H1 (cell line): ENCODE data around the gene ZSWIM9. TPM values are rescaled to one million over a fixed set of nuclear protein-coding genes. Genes with fewer than 3 reads are reported as not detected.

Experiments
- CTCF ChIA-PET: fragments of 300-600 bp; sonication (Branson Sonifier 250); formaldehyde crosslinking; loops from one replicate; lab custom pipeline; 2021; ENCODE audit not compliant: partially characterized antibody; lab: Charles Lee
- POLR2A ChIA-PET: fragments of 300-600 bp; sonication (Branson Sonifier 250); formaldehyde crosslinking; loops from one replicate; lab custom pipeline; 2021; ENCODE audit warnings: inconsistent platforms; ENCODE audit not compliant: partially characterized antibody; lab: Charles Lee
- DNase-seq, 2 experiments: peaks; one replicate each; pipeline versions ENCODE4 v3.0.0 to v3.0.0-alpha.2; 2010 to 2022; ENCODE audit warnings: low spot score in 2 of 2, low read depth in 1 of 2, mixed read lengths in 1 of 2
- FAIRE-seq: peaks from 2 replicates; lab custom pipeline; 2011; peaks lifted over from hg19 to GRCh38; lab: Jason Lieb, UNC
- H2AFZ ChIP-seq: 2 replicates; pipeline ENCODE4 v1.8.1; 2012; ENCODE audit warnings: low read length, inconsistent platforms
- H2AK5ac ChIP-seq: 2 replicates; pipeline ENCODE4 v1.6.1; 2013; ENCODE audit warnings: low read depth, low read length
- H2BK120ac ChIP-seq: replicated peaks from 2 replicates; pipeline ENCODE3; 2013; ENCODE audit warnings: low read depth, low read length, inconsistent platforms
- H2BK12ac ChIP-seq: 2 replicates; pipeline ENCODE4 v1.6.1; 2013; ENCODE audit warnings: low read depth, low read length
- H2BK15ac ChIP-seq: 2 replicates; pipeline ENCODE4 v1.6.1; 2013; ENCODE audit warnings: low read length
- H2BK20ac ChIP-seq: 2 replicates; pipeline ENCODE4 v1.6.1; 2013; ENCODE audit warnings: low read length
- H2BK5ac ChIP-seq: 2 replicates; pipeline ENCODE4 v1.6.1; 2013; ENCODE audit warnings: low read depth, low read length
- H3K14ac ChIP-seq: 2 replicates; pipeline ENCODE4 v1.6.1; 2013; ENCODE audit warnings: inconsistent platforms; ENCODE audit not compliant: insufficient read length
- H3K18ac ChIP-seq: 2 replicates; pipeline ENCODE4 v1.6.1; 2013; ENCODE audit warnings: low read length; ENCODE audit errors: extremely low read depth
- H3K23ac ChIP-seq: 2 replicates; pipeline ENCODE4 v1.6.1; 2013; ENCODE audit warnings: inconsistent platforms; ENCODE audit not compliant: insufficient read length
- H3K23me2 ChIP-seq: 2 replicates; pipeline ENCODE4 v1.6.1; 2013; ENCODE audit warnings: low read depth, low read length
- H3K27ac ChIP-seq: 2 replicates; pipeline ENCODE4 v1.6.1; 2011; ENCODE audit warnings: low read depth, low read length, inconsistent platforms
- H3K27me3 ChIP-seq, 4 experiments: replicated peaks in 1 of 4; 1 replicate in 1 of 4; 2 replicates in 3 of 4; pipeline versions ENCODE4 v1.6.1 to v1.8.1; 2011 to 2013; ENCODE audit warnings: low read length in 3 of 4, mild to moderate bottlenecking in 3 of 4, inconsistent platforms in 2 of 4, mixed read lengths in 2 of 4, moderate library complexity in 1 of 4; ENCODE audit not compliant: control insufficient read depth in 3 of 4, insufficient read depth in 3 of 4; ENCODE audit errors: extremely low read depth in 1 of 4
- H3K36me3 ChIP-seq, 4 experiments: 2 replicates each; pipeline versions ENCODE4 v1.6.1 to v1.8.1; 2011 to 2013; ENCODE audit warnings: mild to moderate bottlenecking in 4 of 4, low read length in 3 of 4, moderate library complexity in 2 of 4, control low read depth in 1 of 4, inconsistent platforms in 1 of 4; ENCODE audit not compliant: insufficient read depth in 4 of 4, control insufficient read depth in 2 of 4
- H3K4ac ChIP-seq: replicated peaks from 2 replicates; pipeline ENCODE3; 2013; ENCODE audit warnings: low read length, low read depth, mixed read lengths, inconsistent platforms; ENCODE audit not compliant: insufficient read length
- H3K4me1 ChIP-seq, 4 experiments: replicated peaks in 1 of 4; 1 replicate in 1 of 4; 2 replicates in 3 of 4; pipeline versions ENCODE4 v1.6.1 to v1.8.1; 2011 to 2013; ENCODE audit warnings: low read length in 3 of 4, inconsistent platforms in 2 of 4, mixed read lengths in 1 of 4; ENCODE audit not compliant: insufficient read depth in 4 of 4, control insufficient read depth in 3 of 4
- H3K4me2 ChIP-seq, 2 experiments: 2 replicates each; pipeline versions ENCODE4 v1.6.1 to v1.8.1; 2011 to 2013; ENCODE audit warnings: low read depth in 2 of 2, low read length in 2 of 2, control low read depth in 1 of 2, inconsistent platforms in 1 of 2, mild to moderate bottlenecking in 1 of 2; ENCODE audit not compliant: insufficient read depth in 1 of 2
- H3K4me3 ChIP-seq, 4 experiments: fragments of 200-600, 300-600 bp in 1 of 4; sonication (generic), shearing (Covaris generic), sonication (Bioruptor Twin) in 1 of 4; 2 replicates each; pipeline versions ENCODE4 v1.5.1 to v1.8.1; 2011 to 2016; ENCODE audit warnings: low read length in 4 of 4, low read depth in 3 of 4, control low read depth in 2 of 4, inconsistent platforms in 2 of 4, mild to moderate bottlenecking in 2 of 4, mixed read lengths in 1 of 4, moderate library complexity in 1 of 4; ENCODE audit not compliant: insufficient read depth in 2 of 4; ENCODE audit errors: extremely low read depth in 1 of 4
- H3K56ac ChIP-seq: replicated peaks from 2 replicates; pipeline ENCODE3; 2013; ENCODE audit warnings: low read depth, mild to moderate bottlenecking, mixed read lengths, low read length, inconsistent platforms; ENCODE audit not compliant: insufficient read length
- H3K79me1 ChIP-seq: 2 replicates; pipeline ENCODE4 v1.6.1; 2013; ENCODE audit warnings: low read depth, low read length, control low read depth
- H3K79me2 ChIP-seq, 2 experiments: 2 replicates each; pipeline versions ENCODE4 v1.6.1 to v1.8.1; 2012 to 2013; ENCODE audit warnings: low read length in 2 of 2, mild to moderate bottlenecking in 2 of 2, inconsistent platforms in 1 of 2; ENCODE audit not compliant: insufficient read depth in 2 of 2, control insufficient read depth in 1 of 2
- H3K9ac ChIP-seq, 4 experiments: replicated peaks in 1 of 4; 1 replicate in 1 of 4; 2 replicates in 3 of 4; pipeline versions ENCODE4 v1.6.1 to v1.8.1; 2011 to 2013; ENCODE audit warnings: low read depth in 3 of 4, low read length in 3 of 4, control low read depth in 2 of 4, mild to moderate bottlenecking in 2 of 4, moderate library complexity in 2 of 4, inconsistent platforms in 1 of 4; ENCODE audit errors: extremely low read depth in 1 of 4
- H3K9me3 ChIP-seq, 2 experiments: 2 replicates each; pipeline versions ENCODE4 v1.6.1 to v1.8.1; 2012 to 2013; ENCODE audit warnings: mild to moderate bottlenecking in 2 of 2, moderate library complexity in 2 of 2, control low read depth in 1 of 2, inconsistent platforms in 1 of 2, low read depth in 1 of 2, low read length in 1 of 2, mixed read lengths in 1 of 2; ENCODE audit not compliant: insufficient read depth in 2 of 2
- H4K20me1 ChIP-seq, 2 experiments: replicated peaks in 1 of 2; 2 replicates each; pipeline versions ENCODE3 to v1.8.1; 2011 to 2013; ENCODE audit warnings: inconsistent platforms in 2 of 2, low read length in 2 of 2, mild to moderate bottlenecking in 1 of 2; ENCODE audit not compliant: insufficient read depth in 2 of 2, control insufficient read depth in 1 of 2
- H4K5ac ChIP-seq: 2 replicates; pipeline ENCODE4 v1.6.1; 2013; ENCODE audit warnings: low read length, low read depth, mixed read lengths, inconsistent platforms; ENCODE audit not compliant: insufficient read length
- H4K8ac ChIP-seq: 2 replicates; pipeline ENCODE4 v1.8.0; 2013; ENCODE audit warnings: mild to moderate bottlenecking, moderate library complexity, low read length, inconsistent platforms; ENCODE audit not compliant: insufficient read depth; ENCODE audit errors: extremely low read depth
- H4K91ac ChIP-seq: replicated peaks from 2 replicates; pipeline ENCODE3; 2013; ENCODE audit warnings: low read length, mixed read lengths, inconsistent platforms; ENCODE audit not compliant: insufficient read length
- BACH1 ChIP-seq: IDR thresholded peaks from 2 replicates; pipeline ENCODE4 v1.6.1; 2012; ENCODE audit warnings: low read length, improper control_type of control experiment
- CBX5 ChIP-seq: fragments of 300-800, 300-1000 bp; sonication (generic); IDR thresholded peaks from 2 replicates; pipeline ENCODE4 v1.7.1; 2016; ENCODE audit warnings: antibody characterized with exemption, low read length, low read depth
- CHD2 ChIP-seq: IDR thresholded peaks from 2 replicates; pipeline ENCODE4 v1.6.1; 2012; ENCODE audit warnings: low read length, improper control_type of control experiment
- CTBP2 ChIP-seq: IDR thresholded peaks from 2 replicates; pipeline ENCODE4 v1.7.0; 2011; ENCODE audit warnings: borderline replicate concordance, mild to moderate bottlenecking, moderate library complexity, mixed read lengths, low read length; ENCODE audit not compliant: insufficient read depth, insufficient read length
- EGR1 ChIP-seq: IDR thresholded peaks from 2 replicates; pipeline ENCODE4 v1.6.1; 2011; ENCODE audit warnings: low read depth, low read length, borderline replicate concordance
- MAX ChIP-seq: IDR thresholded peaks from 2 replicates; pipeline ENCODE4 v1.6.1; 2012; ENCODE audit warnings: inconsistent platforms
- NANOG ChIP-seq: IDR thresholded peaks from 2 replicates; pipeline ENCODE4 v1.6.1; 2011; ENCODE audit warnings: low read length, low read depth, mild to moderate bottlenecking, inconsistent platforms; ENCODE audit not compliant: insufficient read depth, poor library complexity, severe bottlenecking
- RAD21 ChIP-seq, 2 experiments: IDR thresholded peaks in 1 of 2; conservative IDR thresholded peaks in 1 of 2; 2 replicates each; pipeline ENCODE4 v1.6.1; 2011; ENCODE audit warnings: low read depth in 2 of 2, low read length in 2 of 2, improper control_type of control experiment in 1 of 2, inconsistent platforms in 1 of 2, mild to moderate bottlenecking in 1 of 2, moderate library complexity in 1 of 2
- RFX5 ChIP-seq: IDR thresholded peaks from 2 replicates; pipeline ENCODE4 v1.6.1; 2011; ENCODE audit warnings: low read depth, low read length, improper control_type of control experiment, borderline replicate concordance
- RXRA ChIP-seq: IDR thresholded peaks from 2 replicates; pipeline ENCODE4 v1.6.1; 2011; ENCODE audit warnings: low read depth, mild to moderate bottlenecking, low read length, moderate library complexity; ENCODE audit not compliant: insufficient read depth
- SIRT6 ChIP-seq: IDR thresholded peaks from one replicate; pipeline ENCODE4 v1.7.1; 2012; ENCODE audit warnings: low read length, inconsistent platforms
- SP1 ChIP-seq: IDR thresholded peaks from 2 replicates; pipeline ENCODE4 v1.6.1; 2011; ENCODE audit warnings: low read depth, low read length
- SP2 ChIP-seq: IDR thresholded peaks from 2 replicates; pipeline ENCODE4 v1.6.1; 2012; ENCODE audit warnings: mild to moderate bottlenecking, low read length, inconsistent platforms
- ZNF274 ChIP-seq: IDR thresholded peaks from 2 replicates; pipeline ENCODE4 v1.7.0; 2012; ENCODE audit warnings: low read length, borderline replicate concordance; ENCODE audit errors: extremely low read depth
- WGBS, 2 experiments: shearing (Covaris generic) in 1 of 2; methylation state at CpG; one replicate each; pipeline versions ENCODE4 v1.1.6 to v1.1.7; 2013 to 2015; ENCODE audit warnings: low lambda C conversion rate in 2 of 2, mixed read lengths in 2 of 2, inconsistent platforms in 1 of 2, low coverage in 1 of 2, missing lambda C conversion rate in 1 of 2; ENCODE audit not compliant: insufficient replicate concordance in 2 of 2, insufficient coverage in 1 of 2, insufficient read length in 1 of 2; ENCODE audit errors: extremely low coverage in 1 of 2, missing lambda C conversion rate in 1 of 2; 5-methylcytosine and 5-hydroxymethylcytosine counted together
- polyA plus RNA-seq, 7 experiments: library from polyadenylated mRNA; depleted of rRNA in 3 of 7; stranded (reverse) in 5 of 7; unstranded in 2 of 7; fragments of >200 nt in 5 of 7; fragments of 200-250 nt in 2 of 7; gene quantifications; 1 replicate in 5 of 7; 2 replicates in 1 of 7; 4 replicates in 1 of 7; pipeline versions ENCODE4 v1.2.1 to v1.2.3, GENCODE V29; 2011 to 2013; ENCODE audit warnings: missing spikeins in 2 of 7, mixed read lengths in 2 of 7
- total RNA-seq: library from RNA; stranded (reverse); fragmentation: NEBNext Ultra II Directional; extraction: Animal tissue kit (Norgen Biotek cat#: 25700); gene quantifications from 2 replicates; pipeline ENCODE4 v1.2.1, GENCODE V29; 2021

ZSWIM9 gene
- total and polyA plus RNA-seq, 2 of the 8 experiments (the other 6 are each of a cell fraction or from before 2014, with no cell fraction given), result 1.5 to 10.4 TPM

- H2BK120ac ChIP-seq, result no peak overlapping the region
- WGBS, 2 experiments, result 92% methylated on average over 15 of the region's 19 CpGs; no CpG with 5 or more reads in 1 of the 2 experiments
- no peak overlapping the region for H4K5ac ChIP-seq
- no peak overlapping the region for H2BK15ac ChIP-seq
- H3K14ac ChIP-seq, result no peak overlapping the region
- no peaks in the 10 kb centered on the region for H4K20me1 ChIP-seq
- FAIRE-seq (no peak), DNase-seq (no peak)
- no peaks in the 10 kb centered on the region for H3K79me2 ChIP-seq
- no peak overlapping the region for H3K4ac ChIP-seq
- H2AFZ ChIP-seq, result no peak overlapping the region
- H3K4me3 ChIP-seq, result no peak overlapping the region
- no peaks in the 10 kb centered on the region; the same call in 1 of the 2 replicates for H3K23me2 ChIP-seq
- peaks cover 3% of the 10 kb centered on the region in 2 experiments; a peak in 1 of 4 replicates for H3K9me3 ChIP-seq
- H3K79me1 ChIP-seq, result no peaks in the 10 kb centered on the region
- H2BK12ac ChIP-seq, result no peak overlapping the region
- no peak overlapping the region for H3K9ac ChIP-seq
- no peak overlapping the region for H3K56ac ChIP-seq
- H3K36me3 ChIP-seq, result peaks cover 0 to 11% (median 1%) of the 10 kb centered on the region in 4 experiments; a peak in 2 of 8 replicates
- H3K4me2 ChIP-seq, result no peak overlapping the region
- H3K27me3 ChIP-seq, result no peaks in the 10 kb centered on the region
- H2BK20ac ChIP-seq, result no peak overlapping the region
- CTCF ChIA-PET, result interaction anchor here (0.8 to 1.2 kb wide), 3 partner anchors 36 to 279 kb away, joined by 3 read pairs; no protein-coding TSS in a partner anchor
- H4K8ac ChIP-seq, result no peak overlapping the region
- no peak overlapping the region for H2AK5ac ChIP-seq
- no peak overlapping the region for H3K18ac ChIP-seq
- H3K23ac ChIP-seq, result no peak overlapping the region
- no peaks in the 10 kb centered on the region for H3K4me1 ChIP-seq
- POLR2A ChIA-PET, result no interaction called here
- H4K91ac ChIP-seq, result no peak overlapping the region
- H3K27ac ChIP-seq, result no peak overlapping the region
- H2BK5ac ChIP-seq, result no peak overlapping the region
- TF ChIP-seq RFX5 (no peak), MAX (no peak), RXRA (no peak), CBX5 (no peak), SP2 (no peak), ZNF274 (no peak), EGR1 (no peak), BACH1 (no peak), RAD21 (IDR thresholded peaks at IDR 0.05 in 1 of 2, conservative IDR thresholded peaks at IDR 0.05 in 1 of 2; ENCODE audit: low read depth in 2 of 2, low read length in 2 of 2) (no peak), SIRT6 (no peak), CTBP2 (no peak), SP1 (no peak), CHD2 (no peak), NANOG (no peak)
Observed at GRCh38 chr19:48230555-48231129, 60.2 kb downstream of the ZSWIM9 start.
